ENCODE data around the gene THRAP3.
A peak's percentile ranks its signal among the peaks of the same experiment; 100 is the strongest.

THRAP3 gene

GRCh38 chr1:36324353-36324703 is 100.1 kb downstream of the THRAP3 start:
- no peak for DNase-seq (ENCODE audit: low spot score)

- DNase-seq (ENCODE audit: low spot score): no peak
Measured at GRCh38 chr1:36326499-36326898, 102.3 kb downstream of the THRAP3 start.

GRCh38 chr1:36327421-36328087 is 103.3 kb downstream of the THRAP3 start:
- no peak for DNase-seq (ENCODE audit: low spot score)

- DNase-seq (ENCODE audit: low spot score): no peak
Measured at GRCh38 chr1:36328088-36328480, 103.8 kb downstream of the THRAP3 start.

GRCh38 chr1:36328713-36329112 is 104.5 kb downstream of the THRAP3 start:
- no peak for DNase-seq (ENCODE audit: low spot score)

- no peak for DNase-seq (ENCODE audit: low spot score)
Measured at GRCh38 chr1:36329817-36330216, 105.6 kb downstream of the THRAP3 start.

GRCh38 chr1:36330940-36331339 is 106.7 kb downstream of the THRAP3 start:
- no peak for DNase-seq (ENCODE audit: low spot score)

GRCh38 chr1:36337830-36338229 is 113.6 kb downstream of the THRAP3 start:
- DNase-seq (ENCODE audit: low spot score): no peak

- no peak for DNase-seq (ENCODE audit: low spot score)
Measured at GRCh38 chr1:36339215-36339614, 115.0 kb downstream of the THRAP3 start.

- no peak for DNase-seq (ENCODE audit: low spot score)
Measured at GRCh38 chr1:36339615-36340014, 115.4 kb downstream of the THRAP3 start.

- no peak for DNase-seq (ENCODE audit: low spot score)
Measured at GRCh38 chr1:36341626-36342320, 117.5 kb downstream of the THRAP3 start.

GRCh38 chr1:36342426-36343185 is 118.4 kb downstream of the THRAP3 start:
- DNase-seq (ENCODE audit: low spot score): peak; percentile 53

GRCh38 chr1:36343651-36344394 is 119.6 kb downstream of the THRAP3 start:
- no peak for DNase-seq (ENCODE audit: low spot score)

GRCh38 chr1:36344395-36344680 is 120.1 kb downstream of the THRAP3 start:
- DNase-seq (ENCODE audit: low spot score): no peak

GRCh38 chr1:36345353-36345752 is 121.1 kb downstream of the THRAP3 start:
- DNase-seq (ENCODE audit: low spot score): no peak

GRCh38 chr1:36346741-36347370 is 122.6 kb downstream of the THRAP3 start:
- DNase-seq (ENCODE audit: low spot score): no peak

- no peak for DNase-seq (ENCODE audit: low spot score)
Measured at GRCh38 chr1:36349241-36349671, 125.0 kb downstream of the THRAP3 start.

- no peak for DNase-seq (ENCODE audit: low spot score)
Measured at GRCh38 chr1:36349839-36350238, 125.6 kb downstream of the THRAP3 start.

GRCh38 chr1:36350659-36351226 is 126.5 kb downstream of the THRAP3 start:
- DNase-seq (ENCODE audit: low spot score): no peak

- DNase-seq (ENCODE audit: low spot score): no peak
Measured at GRCh38 chr1:36351227-36351977, 127.2 kb downstream of the THRAP3 start.

Data from HuH-7 (cell line).